GM11168 (cell line): ENCODE measurements around the gene GPSM1.

Experiments used
- in situ Hi-C: fragments of 300-500 bp; cut with MboI; formaldehyde crosslinking; loops from one replicate; pipeline ENCODE4 v1.12.0; 2022; ENCODE audit warnings: low sequenced_read_pairs; ENCODE audit not compliant: unreplicated experiment

Gene GPSM1

DNA sequence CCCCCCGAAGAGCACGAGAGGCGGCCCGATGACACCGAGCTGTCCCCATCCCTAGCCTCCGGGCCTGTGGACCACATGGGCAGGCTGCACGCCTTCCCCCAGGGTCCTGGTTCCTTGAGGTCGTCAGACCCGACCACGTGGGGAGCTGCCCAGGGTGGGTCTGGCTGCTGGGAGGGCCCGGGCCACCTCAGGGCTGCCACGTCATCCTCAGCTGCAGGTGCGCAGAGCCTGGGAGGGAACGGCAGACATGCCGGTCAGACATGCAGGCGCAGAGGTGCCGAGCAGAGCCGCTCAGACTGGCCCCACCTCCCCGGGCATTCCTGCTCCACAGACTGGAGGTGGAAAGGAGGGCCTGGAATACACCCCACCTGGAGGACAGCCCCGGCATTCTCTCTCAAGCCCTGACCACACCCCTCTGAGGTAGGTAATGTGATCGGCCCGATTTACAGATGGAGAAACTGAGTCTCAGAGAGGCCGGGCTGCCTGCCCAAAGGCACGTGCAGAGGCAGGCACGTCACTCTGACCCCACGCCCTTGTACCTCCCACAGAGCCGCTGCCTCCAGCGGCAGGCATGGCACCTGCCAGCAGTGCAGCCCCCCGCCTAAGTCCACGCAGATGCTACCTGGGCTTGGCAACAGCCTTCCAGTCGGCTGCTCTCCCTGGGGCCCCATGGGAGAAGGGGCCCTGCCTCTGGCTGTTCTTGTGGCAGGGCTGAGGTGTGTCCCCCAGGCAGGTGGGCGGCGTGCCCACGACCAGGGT lies 24.1 kb upstream of the GPSM1 start:
- in situ Hi-C loops = no loop called here

DNA sequence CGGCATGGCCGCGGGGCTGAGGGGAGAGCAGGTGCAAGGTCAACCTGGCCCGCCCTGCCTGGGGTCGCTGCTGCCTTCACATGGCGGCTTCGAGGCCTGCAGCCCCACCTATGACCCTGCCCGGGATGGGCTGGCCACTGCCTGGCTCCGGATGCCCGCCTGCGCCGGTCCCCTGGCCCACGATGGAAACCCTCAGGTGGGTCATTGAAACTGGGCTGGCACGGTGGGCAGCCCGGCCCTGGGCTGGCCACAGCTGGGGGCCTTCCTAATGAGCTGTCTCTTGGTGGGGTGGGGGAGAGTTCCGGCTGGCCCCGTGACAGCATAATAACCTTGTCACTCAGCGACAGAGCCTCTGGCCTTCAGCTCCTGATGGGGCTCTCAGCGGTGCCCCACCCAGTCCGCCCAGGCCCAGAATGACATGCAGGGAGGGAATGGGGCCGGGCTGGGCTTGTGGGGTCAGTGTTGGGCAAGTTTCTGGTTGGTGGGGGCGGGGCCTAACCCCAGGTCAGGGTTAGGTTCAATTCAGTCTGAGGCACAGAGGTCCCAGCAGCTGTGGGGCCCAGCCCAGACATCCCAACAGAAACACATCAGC lies 23.4 kb upstream of the GPSM1 start, which contains the start of gene CCDC187:
TSS of gene CCDC187 (minus strand) at position 270 of the 592 bp plus-strand sequence. CDS start at position 6, 264 bp downstream.
- in situ Hi-C loops = no loop called here

DNA sequence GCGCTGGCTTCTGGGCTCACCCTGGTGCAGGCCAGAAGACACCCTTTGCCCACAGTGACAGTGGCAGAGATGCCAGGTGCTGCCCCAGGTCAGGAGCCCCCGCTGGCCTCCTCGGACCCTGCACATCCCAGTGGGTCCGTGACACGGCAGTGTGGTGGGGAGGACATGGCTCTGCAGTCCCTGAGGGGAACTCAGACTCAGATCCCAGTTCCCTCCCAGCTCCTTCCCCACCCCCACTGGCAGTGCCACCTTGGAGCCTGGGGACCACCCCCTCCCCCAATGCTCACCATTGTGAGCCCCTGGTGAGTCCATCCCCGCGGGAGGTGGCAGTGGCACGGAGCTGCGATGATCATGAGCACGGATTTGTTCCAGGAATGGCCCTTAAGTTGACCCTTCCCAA lies 22.9 kb upstream of the GPSM1 start:
- in situ Hi-C loops = no loop called here

DNA sequence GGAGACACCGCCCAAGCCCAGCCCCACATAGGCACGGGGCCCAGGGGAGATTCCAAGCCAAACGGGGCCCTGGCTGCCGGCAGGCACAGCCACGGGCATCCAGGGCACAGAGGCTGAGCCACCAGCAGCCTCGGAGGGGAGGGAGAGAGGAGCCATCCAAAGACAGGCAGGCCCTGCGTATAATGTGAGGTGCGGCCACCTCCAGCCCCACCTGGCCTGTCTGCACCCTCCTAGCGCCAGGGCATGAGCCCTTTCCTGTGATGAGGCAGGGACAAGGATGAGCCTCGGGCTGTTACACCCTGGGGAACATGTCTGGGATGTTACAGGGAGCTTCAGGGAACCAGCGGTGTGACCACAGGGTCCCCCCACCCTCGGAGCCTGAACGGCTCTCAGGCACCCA lies 22.4 kb upstream of the GPSM1 start:
- in situ Hi-C loops = no loop called here

DNA sequence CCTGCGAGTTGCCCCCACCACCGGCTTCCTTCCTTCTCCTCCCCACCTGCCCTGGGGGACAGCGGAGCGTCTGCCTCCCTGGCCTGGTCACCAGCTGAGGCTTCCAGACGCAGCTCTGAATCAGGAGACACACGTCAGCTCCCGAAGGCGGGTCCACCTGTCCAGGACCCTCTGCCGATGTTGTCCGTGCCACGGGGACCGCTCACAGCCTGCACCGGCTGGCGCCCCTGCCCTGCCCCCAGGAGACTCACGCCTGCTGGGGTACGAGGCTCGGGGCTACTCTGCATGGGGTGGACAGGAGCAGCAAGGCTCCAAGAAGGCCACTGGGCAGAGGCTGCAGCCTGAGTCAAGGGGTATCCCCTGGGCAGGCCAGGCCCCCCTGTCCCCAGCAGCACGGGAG lies 21.5 kb upstream of the GPSM1 start:
- in situ Hi-C loops = no loop called here

DNA sequence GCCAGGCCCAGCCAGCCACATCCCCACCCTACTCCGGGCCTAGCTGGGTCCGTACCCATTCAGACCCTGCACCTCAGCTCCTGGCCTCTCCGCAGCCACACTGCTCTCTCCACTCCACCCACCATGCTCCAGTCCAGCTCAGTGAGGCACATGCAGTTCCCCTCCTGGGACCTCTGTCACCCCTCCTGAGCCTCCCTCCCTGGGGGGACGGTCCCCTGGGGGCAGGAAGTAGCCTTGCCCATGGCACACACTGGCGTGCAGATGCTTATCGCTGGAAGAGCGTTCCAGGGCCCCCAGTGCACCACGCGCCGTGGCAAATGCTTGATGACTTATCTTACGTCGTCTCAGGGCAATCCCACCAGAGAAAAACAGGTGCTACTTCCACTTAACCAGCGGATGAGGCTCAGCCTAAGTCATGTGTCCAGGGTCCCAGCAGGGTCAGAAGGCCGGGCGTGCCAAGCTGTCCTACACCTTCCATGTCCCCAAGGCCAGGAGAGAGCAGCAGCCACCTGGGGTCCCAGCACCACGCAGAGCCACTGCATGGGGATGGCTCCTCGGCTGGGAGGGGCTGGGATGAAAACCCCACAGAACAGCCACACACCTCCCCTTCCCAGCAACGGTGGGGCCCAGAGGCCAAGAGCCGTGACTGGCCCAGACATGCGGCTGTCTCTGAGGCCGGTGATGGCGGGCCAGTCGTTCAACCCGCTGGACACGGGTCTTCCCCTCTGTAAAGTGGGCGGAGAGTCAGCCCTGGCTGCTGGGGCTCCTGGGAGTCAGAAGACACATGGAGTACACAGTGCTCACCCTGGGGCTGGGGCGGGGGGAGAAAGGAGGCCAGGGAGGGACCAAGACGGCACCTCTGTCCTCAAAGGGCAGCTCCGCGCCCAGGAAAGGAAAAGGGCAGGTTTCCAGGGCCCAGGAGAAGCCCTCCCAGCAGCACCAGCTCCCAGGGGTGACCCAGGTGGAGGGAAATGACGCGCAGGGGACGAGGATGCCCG lies 20.8 kb upstream of the GPSM1 start:
- in situ Hi-C loops = no loop called here

DNA sequence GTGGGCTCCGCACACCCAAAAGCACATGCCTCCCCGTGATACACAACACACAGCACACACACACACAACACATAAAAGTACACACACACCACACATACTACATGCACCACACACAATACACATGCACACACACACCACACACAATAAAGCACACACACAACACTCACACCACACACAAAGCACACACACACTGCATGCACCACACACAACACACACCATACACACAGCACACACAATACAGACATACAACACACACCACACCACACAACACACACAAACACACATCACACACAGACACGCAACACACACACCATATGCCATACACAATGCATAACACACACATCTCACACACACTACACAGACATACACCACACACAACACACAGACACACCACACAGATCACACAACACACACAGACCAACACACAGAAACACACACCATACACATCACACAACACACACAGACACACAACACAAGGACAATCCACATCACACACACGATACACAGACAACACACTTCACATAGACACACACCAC lies 20.1 kb upstream of the GPSM1 start:
- in situ Hi-C loops = no loop called here

DNA sequence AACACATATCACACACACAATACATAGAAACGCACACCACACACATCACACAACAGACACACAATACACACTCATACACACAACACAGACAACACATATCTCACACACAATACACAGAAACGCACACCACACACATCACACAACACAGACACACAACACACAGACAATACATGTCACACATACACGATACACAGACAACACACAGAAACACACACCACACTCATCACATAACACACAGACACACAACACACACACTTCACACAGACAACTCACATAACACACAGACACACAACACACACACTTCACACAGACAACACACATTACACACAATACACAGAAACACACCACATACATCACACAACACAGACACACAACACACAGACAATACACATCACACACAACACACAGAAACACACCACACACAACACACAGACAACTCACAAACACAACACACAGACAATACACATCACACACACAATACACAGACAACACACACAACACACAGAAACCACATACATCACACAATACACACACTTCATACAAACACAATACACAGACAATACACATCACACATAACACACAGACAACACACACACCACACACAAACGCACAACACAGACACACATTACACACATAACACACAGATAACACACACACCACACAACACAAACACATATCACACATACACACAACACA lies 19.2 kb upstream of the GPSM1 start:
- in situ Hi-C loops = no loop called here

DNA sequence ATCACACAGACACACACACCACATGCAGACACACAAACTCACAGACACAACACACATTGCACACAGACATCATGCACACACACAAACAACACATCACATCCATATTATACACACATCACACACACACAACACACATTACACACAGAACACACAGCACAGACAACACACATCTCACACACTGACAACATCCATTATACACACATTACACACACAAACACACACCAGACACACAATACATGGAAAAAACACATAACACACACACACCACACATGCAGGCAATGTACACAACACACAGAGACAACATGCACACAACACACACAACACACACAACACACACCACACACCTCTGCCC lies 18.7 kb upstream of the GPSM1 start:
- in situ Hi-C loops = no loop called here

DNA sequence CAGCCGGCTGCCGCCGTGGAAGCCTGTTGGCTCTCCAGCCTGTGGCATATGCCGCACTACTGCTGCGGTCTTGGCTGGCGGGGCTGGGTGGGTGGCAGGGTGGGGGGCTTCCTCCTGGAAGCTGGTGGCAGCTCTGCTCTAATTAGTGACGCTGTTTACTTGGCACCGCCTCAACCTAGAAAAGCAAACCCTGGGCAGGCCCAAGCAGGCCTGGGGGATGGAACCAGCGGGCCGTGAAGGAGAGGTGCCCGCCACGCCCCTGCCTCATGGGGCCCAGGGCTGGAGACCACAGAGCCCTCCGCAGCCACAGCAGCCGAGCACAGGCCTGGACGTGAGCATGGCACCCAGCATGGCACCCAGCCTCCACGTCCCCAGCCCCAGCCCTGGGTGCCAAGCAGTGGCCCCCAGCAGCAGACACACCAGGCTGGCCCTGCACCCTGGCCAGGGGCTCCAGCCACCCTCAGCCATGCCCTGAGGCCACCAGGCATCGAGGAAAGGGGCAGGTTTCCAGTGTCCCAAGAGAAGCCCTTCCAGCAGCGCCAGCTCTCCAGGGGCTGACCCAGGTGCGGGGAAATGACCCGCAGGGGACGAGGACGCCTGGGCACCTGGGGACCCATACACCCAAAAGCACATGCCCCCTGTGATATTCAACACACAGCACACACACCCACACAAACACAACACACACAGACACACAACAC lies 18.1 kb upstream of the GPSM1 start:
- in situ Hi-C loops = no loop called here

DNA sequence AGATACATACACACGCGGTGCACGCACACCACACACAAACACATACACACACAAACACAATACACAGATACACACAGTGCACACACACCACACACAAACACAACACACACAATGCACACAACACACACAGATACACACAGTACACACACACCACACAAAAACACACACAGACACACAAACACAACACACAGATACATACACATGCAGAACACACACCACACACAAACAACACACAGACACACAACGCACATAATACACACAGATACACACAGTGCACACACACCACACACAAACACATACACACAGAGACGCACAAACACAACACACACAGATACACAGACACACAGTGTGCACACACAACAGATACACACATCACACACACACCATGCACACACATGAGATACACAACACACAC lies 17.5 kb upstream of the GPSM1 start:
- in situ Hi-C loops = no loop called here

DNA sequence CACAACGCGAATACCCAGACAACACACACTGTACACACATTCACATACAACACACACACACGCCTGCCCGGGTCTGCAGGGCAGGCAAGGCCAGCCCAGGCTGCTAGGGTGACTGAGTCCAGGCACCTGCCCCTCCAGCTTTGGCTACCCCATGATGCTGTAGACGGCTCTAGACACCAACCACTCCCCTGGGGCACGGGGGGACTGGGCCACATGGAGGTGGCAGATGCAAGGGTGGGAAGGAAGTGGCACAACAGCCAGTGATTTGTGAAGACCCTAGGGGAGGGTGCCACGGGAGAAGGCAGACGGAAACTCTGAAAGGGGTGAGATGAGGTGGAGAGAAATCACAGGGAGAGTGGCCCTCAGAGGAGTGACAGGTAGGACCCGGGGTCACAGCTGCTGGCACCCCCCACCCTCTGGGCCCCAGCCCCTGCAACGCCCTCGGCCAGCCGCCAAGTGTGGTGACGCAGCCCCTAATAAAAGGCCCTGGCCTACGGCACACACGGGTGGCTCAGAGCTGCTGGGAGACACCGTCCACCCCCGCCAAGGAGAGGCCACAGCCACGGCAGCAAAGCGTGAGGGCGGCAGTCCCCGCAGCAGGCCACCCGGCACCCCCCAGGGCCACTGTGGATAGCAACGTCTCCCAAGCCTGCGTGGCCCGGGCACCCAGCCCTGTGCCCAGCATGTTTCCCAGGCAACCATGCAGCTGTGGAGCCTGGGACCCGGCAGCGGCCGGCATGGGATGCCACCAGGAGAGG lies 16.9 kb upstream of the GPSM1 start:
- in situ Hi-C loops = no loop called here

DNA sequence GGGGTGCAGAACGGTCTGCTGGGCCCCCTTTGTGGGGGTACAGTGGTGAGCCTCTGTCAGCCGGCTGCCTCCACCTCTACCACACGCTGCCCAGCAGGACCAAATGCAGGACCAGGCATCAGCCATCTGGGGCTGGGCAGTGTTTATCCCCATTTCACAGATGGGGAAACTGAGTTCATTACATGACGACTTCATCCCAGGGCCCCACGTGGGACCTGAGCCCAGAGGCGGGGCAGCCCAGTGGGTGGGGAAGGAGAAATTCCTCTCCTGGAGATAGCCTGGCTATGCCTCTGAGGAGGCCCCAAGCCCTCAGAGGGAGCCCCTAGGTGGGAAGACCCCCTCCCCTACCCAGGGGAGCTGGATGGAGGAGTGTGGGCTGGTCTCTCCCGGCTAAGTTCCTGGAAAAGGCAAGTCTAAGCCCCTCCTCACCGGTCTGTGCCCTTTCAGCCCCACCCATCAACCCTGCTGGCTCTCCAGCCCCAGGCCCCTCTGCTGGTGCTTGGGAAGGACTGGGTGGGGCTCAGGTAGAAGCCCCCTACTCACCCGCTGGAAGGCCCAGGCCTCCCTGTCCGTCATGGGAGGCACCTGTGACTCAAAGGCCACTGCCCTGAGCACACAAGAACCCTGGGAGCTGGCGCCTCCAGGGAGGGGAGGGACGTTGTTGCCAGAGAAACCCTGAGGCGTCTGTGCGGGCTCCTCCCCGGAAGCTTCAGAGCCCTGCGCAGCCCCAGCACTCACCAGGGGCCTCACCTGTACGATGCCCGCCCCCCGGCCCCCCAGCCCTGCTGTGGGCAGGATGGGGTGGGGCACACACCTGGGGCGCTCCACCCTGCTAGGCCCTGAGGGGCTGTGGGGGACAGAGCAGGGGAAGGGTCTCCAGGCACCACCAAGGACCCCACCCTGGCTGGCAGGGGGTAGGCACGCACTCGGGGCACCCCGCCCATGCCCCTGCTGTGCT lies 16.0 kb upstream of the GPSM1 start:
- in situ Hi-C loops = no loop called here

DNA sequence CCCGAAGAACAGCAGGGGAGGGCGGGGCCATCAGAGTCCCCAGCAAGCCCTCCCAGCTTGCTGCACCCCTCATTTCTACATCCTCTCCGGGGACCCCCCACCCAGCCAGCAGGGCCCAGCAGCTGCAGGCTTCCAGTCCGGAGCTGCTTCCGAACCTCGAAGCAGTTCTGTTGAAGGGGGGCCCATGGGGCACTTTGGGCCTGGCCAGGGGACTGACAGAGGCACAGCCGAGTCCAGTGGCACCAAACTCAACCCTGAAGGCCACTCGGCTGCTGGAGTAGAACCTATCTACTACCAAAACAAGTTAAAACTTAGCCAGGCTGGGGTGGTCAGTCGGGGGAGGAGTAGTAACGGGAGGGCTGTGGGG lies 15.3 kb upstream of the GPSM1 start:
- in situ Hi-C loops = no loop called here

DNA sequence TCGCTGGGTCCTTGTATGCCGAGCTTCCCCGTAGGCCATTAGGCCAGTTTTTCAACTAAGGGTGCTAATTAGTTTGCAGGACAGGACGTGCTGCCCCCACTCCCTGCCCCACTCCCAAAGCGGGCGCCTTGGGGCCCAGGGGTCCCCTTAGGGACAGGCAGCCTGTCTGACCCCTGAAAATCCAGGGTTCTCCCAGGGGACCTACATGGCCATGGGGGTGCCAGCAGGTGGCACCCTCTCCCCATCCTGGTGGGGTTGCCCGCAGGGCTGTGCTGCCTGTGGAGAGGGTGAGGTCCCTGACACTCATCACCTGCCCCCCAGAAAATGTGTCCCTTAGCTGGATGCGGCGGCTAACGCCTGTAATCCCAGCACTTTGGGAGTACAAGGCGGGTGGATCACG lies 14.9 kb upstream of the GPSM1 start:
- in situ Hi-C loops = no loop called here

DNA sequence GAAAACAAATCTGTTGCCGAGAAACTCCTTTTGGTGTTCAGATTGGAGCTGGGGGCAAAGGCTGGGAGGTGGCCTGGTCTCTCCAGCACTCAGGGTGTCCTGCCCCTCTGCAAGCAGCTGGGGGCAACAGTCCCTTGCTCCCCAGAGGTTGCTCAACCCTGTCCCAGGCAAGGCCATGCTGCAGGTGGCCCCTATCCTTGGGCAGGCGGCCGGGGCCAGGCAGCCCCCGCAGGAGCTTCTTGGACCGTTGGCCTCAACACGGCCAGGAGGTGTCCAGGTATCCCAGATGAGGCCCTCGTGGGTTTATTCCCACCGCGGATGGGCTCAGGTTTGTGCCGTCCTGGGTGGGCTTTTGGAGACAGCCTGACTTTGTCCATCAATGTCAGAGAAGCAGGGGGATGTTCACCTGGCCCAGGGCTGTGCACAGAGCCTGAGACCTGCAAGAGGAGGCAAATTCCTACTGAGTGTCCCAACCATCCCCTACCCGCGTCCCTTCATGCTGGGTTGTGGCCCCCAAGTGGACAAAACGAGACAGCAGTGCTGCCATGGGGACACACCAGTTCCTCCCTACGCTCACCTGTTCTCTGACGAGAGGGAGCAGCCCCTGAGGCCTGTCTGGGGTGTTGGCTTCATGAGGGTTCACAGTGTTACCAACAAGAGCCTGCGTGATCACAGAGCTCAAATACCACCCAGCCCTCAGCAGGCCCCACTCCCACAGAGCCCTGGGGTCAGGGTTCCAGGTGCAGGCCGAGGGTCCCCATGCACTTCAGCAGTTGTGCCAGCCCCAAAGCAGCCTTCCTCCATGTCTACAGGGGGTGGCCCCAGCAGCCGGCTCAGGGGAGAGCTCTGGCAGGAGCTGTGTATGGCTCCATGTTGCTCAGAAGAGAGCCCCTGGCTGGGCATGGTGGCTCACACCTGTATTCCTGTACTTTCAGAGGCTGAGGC lies 14.0 kb upstream of the GPSM1 start:
- in situ Hi-C loops = no loop called here

DNA sequence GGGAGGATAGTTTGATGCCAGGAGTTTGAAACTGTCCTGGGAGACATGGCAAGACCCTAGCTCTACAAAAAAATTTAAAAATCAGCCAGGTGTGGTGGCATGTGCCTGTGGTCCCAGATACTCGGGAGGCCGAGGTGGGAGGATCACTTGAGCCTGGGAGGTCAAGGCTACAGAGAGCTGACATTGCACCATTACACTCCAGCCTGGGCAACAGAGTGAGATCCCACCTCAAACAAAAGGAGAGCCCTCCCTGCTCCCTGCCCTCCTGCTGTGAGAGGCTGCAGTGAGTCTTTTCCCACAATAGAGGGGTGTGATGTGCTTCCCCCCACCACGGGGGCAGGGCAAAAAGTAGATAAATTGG lies 13.3 kb upstream of the GPSM1 start:
- in situ Hi-C loops = no loop called here
